Upper lobe of right lung (tissue), 1 donor: Measurements from ENCODE around the gene C17orf113. TPM values are rescaled to one million over a fixed set of nuclear protein-coding genes. Genes with fewer than 3 reads are reported as not detected.
"Not testable (repeated sequence)": the region's sequence is repeated elsewhere in the genome, so short reads cannot be mapped to it uniquely, and the experiment has no call there.

Experiments
- ATAC-seq: fragments of 200-7000 bp; cut with Tn5 transposase; one replicate; pipeline ENCODE4 v1.9.1; 2020; ENCODE audit warnings: mild to moderate bottlenecking, moderate library complexity
- DNase-seq: peaks from one replicate; pipeline ENCODE4 v3.0.0-alpha.2; 2020
- H3K27ac ChIP-seq: fragments of 200-600 bp; one replicate; pipeline ENCODE4 v1.8.0; 2022
- H3K27me3 ChIP-seq: fragments of 200-600 bp; one replicate; pipeline ENCODE4 v1.8.0; 2022; ENCODE audit warnings: mild to moderate bottlenecking
- H3K36me3 ChIP-seq: fragments of 200-600 bp; one replicate; pipeline ENCODE4 v1.8.0; 2022
- H3K4me1 ChIP-seq: fragments of 200-600 bp; one replicate; pipeline ENCODE4 v1.8.0; 2022
- H3K4me3 ChIP-seq: fragments of 200-600 bp; one replicate; pipeline ENCODE4 v1.8.0; 2022; ENCODE audit warnings: mild to moderate bottlenecking
- H3K9me3 ChIP-seq: fragments of 200-600 bp; one replicate; pipeline ENCODE4 v1.8.0; 2022
- CTCF ChIP-seq: fragments of 200-600 bp; IDR thresholded peaks from one replicate; pipeline ENCODE4 v1.8.0; 2022; ENCODE audit warnings: antibody characterized with exemption
- intact Hi-C: fragments of 100-400 bp; cut with DNase I; formaldehyde crosslinking; loops from one replicate; pipeline ENCODE4 v1.11.0; 2022
- total RNA-seq: library from RNA; stranded (reverse); fragmentation: NEBNext Ultra II Directional; extraction: Animal tissue kit (Norgen Biotek cat#: 25700); gene quantifications from one replicate; pipeline ENCODE4 v1.2.1, GENCODE V29; 2021
- donor health status: DM: no; HTN: yes; CAD: no; lungs with severe emphysema.

C17orf113 gene
- total RNA-seq, 1 donor from 2014 or later, result 0.72 TPM

- H3K27ac ChIP-seq, result peak overlapping the region; percentile 68
- peaks cover 23% of the 10 kb centered on the region for H3K36me3 ChIP-seq
- H3K4me1 ChIP-seq, result peaks cover 35% of the 10 kb centered on the region
- no peak overlapping the region for H3K4me3 ChIP-seq
- TF ChIP-seq CTCF, result no peak
- peak; percentile 48 for ATAC-seq
- H3K9me3 ChIP-seq, result no peaks in the 10 kb centered on the region
- no peaks in the 10 kb centered on the region for H3K27me3 ChIP-seq
- DNase-seq, result peak; percentile 85
- intact Hi-C loops, result loop anchor here (10.0 kb wide), 1 partner anchor 91 kb away; the partner anchor contains the start of gene DHX58
These were observed 26.7 kb downstream of the C17orf113 start for GRCh38 chr17:42023524-42024349.

GRCh38 chr17:42020845-42021244, 29.6 kb downstream of the C17orf113 start:
- H3K27ac ChIP-seq, result peak overlapping the region; percentile 86
- DNase-seq, result peak; percentile 32
- peaks cover 23% of the 10 kb centered on the region for H3K36me3 ChIP-seq
- H3K4me3 ChIP-seq, result peak overlapping the region; percentile 97
- intact Hi-C loops, result loop anchor here (10.0 kb wide), 1 partner anchor 94 kb away; the partner anchor contains the start of gene DHX58
- peaks cover 47% of the 10 kb centered on the region for H3K4me1 ChIP-seq
- not testable (repeated sequence) for ATAC-seq, H3K27me3 ChIP-seq, H3K9me3 ChIP-seq

- intact Hi-C loops, result loop anchor here (10.0 kb wide), 1 partner anchor 95 kb away; the partner anchor contains the start of gene DHX58
- Histone ChIP-seq H3K27me3 (no peaks in the 10 kb centered on the region), H3K4me3 (peak within 1 kb of the TSS; percentile 97), H3K4me1 (peaks cover 48% of the 10 kb centered on the region), H3K36me3 (peaks cover 23% of the 10 kb centered on the region), H3K27ac (peak within 1 kb of the TSS; percentile 86), H3K9me3 (no peaks in the 10 kb centered on the region)
- peak; percentile 95 for TF ChIP-seq CTCF
- DNase-seq (peak; percentile 98), ATAC-seq (peak; percentile 88)
These were observed 30.6 kb downstream of the C17orf113 start, which contains the start of gene NKIRAS2 for GRCh38 chr17:42019509-42020404. Gene NKIRAS2 (plus strand): TSS chr17:42020090. CDS start chr17:42021578, 1,488 bp downstream.

- no peak for TF ChIP-seq CTCF
- intact Hi-C loops, result no loop called here
- H3K27ac ChIP-seq, result no peak overlapping the region
- H3K27me3 ChIP-seq, result no peaks in the 10 kb centered on the region
- ATAC-seq, result no peak
- H3K4me3 ChIP-seq, result no peak overlapping the region
- H3K9me3 ChIP-seq, result no peaks in the 10 kb centered on the region
- peaks cover 43% of the 10 kb centered on the region for H3K4me1 ChIP-seq
- DNase-seq, result no peak
- H3K36me3 ChIP-seq, result peaks cover 19% of the 10 kb centered on the region
These were observed 31.4 kb downstream of the C17orf113 start for GRCh38 chr17:42018988-42019387.

GRCh38 chr17:42018339-42018738, 32.1 kb downstream of the C17orf113 start:
- H3K4me3 ChIP-seq, result peak overlapping the region; percentile 93
- no peaks in the 10 kb centered on the region for H3K9me3 ChIP-seq
- intact Hi-C loops, result no loop called here
- TF ChIP-seq CTCF, result no peak
- peaks cover 41% of the 10 kb centered on the region for H3K4me1 ChIP-seq
- no peak for DNase-seq
- peaks cover 13% of the 10 kb centered on the region for H3K36me3 ChIP-seq
- peak overlapping the region; percentile 95 for H3K27ac ChIP-seq
- no peak for ATAC-seq
- H3K27me3 ChIP-seq, result no peaks in the 10 kb centered on the region
